ENCODE measurements around the gene SGIP1. TPM values are rescaled to one million over a fixed set of nuclear protein-coding genes. Genes with fewer than 3 reads are reported as not detected.

SGIP1 gene
- polyA plus RNA-seq, 1 donor, result 15.2 TPM

DNA sequence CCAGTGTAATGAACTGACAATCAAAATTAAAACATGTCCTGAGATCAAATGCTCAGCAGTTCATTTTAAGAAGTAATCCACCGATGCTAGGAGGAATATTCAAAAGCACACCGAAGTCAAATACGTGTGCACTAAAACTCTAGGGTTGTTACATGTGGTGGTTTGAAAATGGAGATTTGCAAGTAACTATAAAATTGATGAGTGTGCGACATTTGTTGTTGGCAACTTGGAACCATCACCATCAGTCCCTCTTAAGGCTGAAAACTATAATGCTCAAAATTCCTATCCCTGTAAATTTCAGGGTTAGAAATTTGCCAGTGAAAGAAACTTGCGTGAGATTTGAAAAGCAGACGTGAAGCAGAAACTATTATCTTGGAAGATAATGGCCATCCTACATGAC, 13.3 kb upstream of the SGIP1 start:
- WGBS (ENCODE audit: insufficient coverage, low lambda C conversion rate), result no CpG with 5 or more reads among the region's 6 CpGs
- no peak overlapping the region for H3K27ac ChIP-seq (ENCODE audit: low read length)

DNA sequence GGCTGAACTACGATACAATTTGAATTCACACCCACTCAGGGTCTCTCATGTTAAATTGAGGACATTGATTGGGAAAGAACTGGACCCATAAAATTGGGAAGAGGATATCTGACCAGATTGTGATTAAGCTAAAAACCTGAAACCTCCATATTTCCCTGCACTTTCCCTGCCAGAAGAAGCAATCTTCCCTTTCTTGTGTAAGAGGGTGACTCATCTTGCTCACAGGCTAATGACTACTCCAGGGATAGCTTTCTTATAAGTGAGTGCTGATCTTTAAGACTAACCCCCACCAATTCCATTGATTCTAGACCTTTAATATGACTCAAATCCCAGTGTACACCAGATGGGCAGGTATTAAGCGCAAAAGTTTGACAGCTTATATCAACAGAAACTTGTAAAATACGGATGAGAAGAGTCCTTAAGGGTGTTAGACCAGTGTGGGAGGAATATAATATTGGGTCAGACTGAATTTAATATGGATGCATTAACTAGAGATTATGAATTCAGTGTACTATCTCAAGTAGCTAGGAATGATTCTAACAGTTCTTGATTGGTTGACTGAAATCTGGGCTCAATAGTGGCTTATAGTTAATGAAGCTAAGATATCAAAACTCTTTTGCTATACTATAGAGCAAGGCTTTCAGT, 12.1 kb upstream of the SGIP1 start:
- no peak for DNase-seq
- H3K27me3 ChIP-seq (ENCODE audit: control insufficient read depth, insufficient read depth, low read length), result no peaks in the 10 kb centered on the region
- no peaks in the 10 kb centered on the region for H3K4me1 ChIP-seq (ENCODE audit: control insufficient read depth, insufficient read depth, low read length)
- no peaks in the 10 kb centered on the region for H3K36me3 ChIP-seq (ENCODE audit: control insufficient read depth, insufficient read depth, low read length)
- 100% methylated on average over 2 of the region's 3 CpGs for WGBS (ENCODE audit: insufficient coverage, low lambda C conversion rate)
- no peak overlapping the region for H3K4me3 ChIP-seq (ENCODE audit: low read length)
- H3K9me3 ChIP-seq (ENCODE audit: control insufficient read depth, low read depth, low read length), result no peaks in the 10 kb centered on the region
- no peak overlapping the region for H3K27ac ChIP-seq (ENCODE audit: low read length)

More for the DNA sequence above, 13.3 kb upstream of the SGIP1 start:
- Histone ChIP-seq H3K9me3 (ENCODE audit: control insufficient read depth, low read depth, low read length) (no peaks in the 10 kb centered on the region), H3K4me3 (ENCODE audit: low read length) (no peak overlapping the region), H3K27me3 (ENCODE audit: control insufficient read depth, insufficient read depth, low read length) (no peaks in the 10 kb centered on the region), H3K4me1 (ENCODE audit: control insufficient read depth, insufficient read depth, low read length) (no peaks in the 10 kb centered on the region), H3K36me3 (ENCODE audit: control insufficient read depth, insufficient read depth, low read length) (no peaks in the 10 kb centered on the region)
- DNase-seq, result no peak

DNA sequence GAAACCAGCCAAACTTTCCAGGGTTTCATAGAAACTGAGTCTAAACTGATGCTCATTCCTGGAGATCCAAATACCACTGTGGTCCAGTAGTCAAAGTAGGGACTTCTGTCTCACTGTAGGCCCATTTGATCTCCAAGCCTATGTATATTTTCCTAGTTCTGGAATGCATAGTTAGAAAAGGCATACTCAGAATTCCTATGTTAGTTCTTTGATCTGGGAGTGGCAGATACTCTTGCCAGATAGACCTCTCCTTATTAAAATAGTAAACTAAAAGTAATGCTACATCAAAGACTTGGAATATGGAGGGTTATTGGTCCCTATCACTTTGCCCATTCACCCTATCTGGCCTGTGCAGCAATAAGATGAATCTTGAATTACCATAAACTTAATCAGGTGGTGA, 10.4 kb upstream of the SGIP1 start:
- Histone ChIP-seq H3K4me1 (ENCODE audit: control insufficient read depth, insufficient read depth, low read length) (no peaks in the 10 kb centered on the region), H3K27ac (ENCODE audit: low read length) (no peak overlapping the region), H3K27me3 (ENCODE audit: control insufficient read depth, insufficient read depth, low read length) (no peaks in the 10 kb centered on the region), H3K4me3 (ENCODE audit: low read length) (no peak overlapping the region), H3K36me3 (ENCODE audit: control insufficient read depth, insufficient read depth, low read length) (no peaks in the 10 kb centered on the region), H3K9me3 (ENCODE audit: control insufficient read depth, low read depth, low read length) (no peaks in the 10 kb centered on the region)
- DNase-seq, result no peak

DNA sequence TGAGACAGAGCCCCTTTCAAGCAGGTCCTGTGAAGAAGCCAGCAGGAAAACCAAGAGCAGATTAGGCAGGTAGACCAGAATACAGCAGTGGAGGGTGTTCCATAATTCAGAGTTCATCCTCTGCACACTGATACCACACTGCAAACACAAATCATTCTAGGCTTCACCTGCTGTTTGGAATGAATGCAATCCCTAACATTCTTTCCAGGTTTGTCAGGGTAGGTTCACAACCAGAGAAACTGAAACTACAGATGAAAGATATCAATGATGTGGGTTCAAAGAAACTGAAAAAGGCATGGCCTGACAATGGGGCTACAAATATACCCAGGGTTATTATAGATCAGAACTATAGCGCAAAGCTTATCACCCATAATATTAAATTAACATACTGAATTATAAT, 8.9 kb upstream of the SGIP1 start:
- H3K9me3 ChIP-seq (ENCODE audit: control insufficient read depth, low read depth, low read length), result no peaks in the 10 kb centered on the region
- no peaks in the 10 kb centered on the region for H3K36me3 ChIP-seq (ENCODE audit: control insufficient read depth, insufficient read depth, low read length)
- H3K4me1 ChIP-seq (ENCODE audit: control insufficient read depth, insufficient read depth, low read length), result no peaks in the 10 kb centered on the region
- H3K27ac ChIP-seq (ENCODE audit: low read length), result no peak overlapping the region
- no peak overlapping the region for H3K4me3 ChIP-seq (ENCODE audit: low read length)
- H3K27me3 ChIP-seq (ENCODE audit: control insufficient read depth, insufficient read depth, low read length), result no peaks in the 10 kb centered on the region
- 100% methylated on average over 1 of the region's 1 CpG for WGBS (ENCODE audit: insufficient coverage, low lambda C conversion rate)
- no peak for DNase-seq

DNA sequence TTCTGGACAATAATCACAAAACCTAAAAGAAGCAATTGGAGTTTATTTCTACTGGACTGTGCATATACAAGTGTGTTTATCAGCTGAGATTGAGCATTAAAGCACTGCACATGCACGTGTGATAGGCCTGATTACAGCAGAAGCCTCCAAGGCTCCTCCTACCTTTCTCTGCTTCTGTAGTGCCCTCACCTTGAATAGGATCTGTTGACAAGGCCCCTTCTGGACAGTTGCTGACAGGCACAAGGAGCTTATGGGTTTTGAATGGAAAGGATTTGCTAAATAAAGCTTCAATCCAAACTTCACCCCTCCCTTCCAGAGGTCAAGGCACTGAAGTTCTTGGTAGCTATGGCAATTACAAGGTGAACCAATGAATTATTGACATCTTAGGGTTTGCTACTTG, 7.9 kb upstream of the SGIP1 start:
- no peaks in the 10 kb centered on the region for H3K36me3 ChIP-seq (ENCODE audit: control insufficient read depth, insufficient read depth, low read length)

DNA sequence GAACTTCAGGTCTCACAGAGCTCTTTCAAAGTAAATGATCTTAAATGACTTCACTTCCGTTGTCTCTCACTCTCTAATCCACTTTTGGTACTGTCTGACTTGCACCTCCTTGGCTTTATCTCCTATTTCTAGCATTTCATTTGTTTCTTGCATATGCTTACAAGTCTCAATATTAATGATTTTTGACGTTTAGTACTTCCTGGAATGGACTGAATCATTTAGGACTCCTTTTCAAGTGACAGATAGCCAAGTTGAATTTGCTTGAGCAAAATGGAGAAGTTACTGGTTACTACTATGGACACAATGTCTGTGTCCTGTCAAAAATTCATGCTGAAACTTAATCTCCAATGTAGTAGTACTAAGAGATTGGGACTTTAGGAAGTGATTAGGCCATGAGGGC, 7.0 kb upstream of the SGIP1 start:
- Histone ChIP-seq H3K36me3 (ENCODE audit: control insufficient read depth, insufficient read depth, low read length) (no peaks in the 10 kb centered on the region), H3K4me1 (ENCODE audit: control insufficient read depth, insufficient read depth, low read length) (no peaks in the 10 kb centered on the region), H3K4me3 (ENCODE audit: low read length) (no peak overlapping the region), H3K27me3 (ENCODE audit: control insufficient read depth, insufficient read depth, low read length) (peaks cover 5% of the 10 kb centered on the region), H3K9me3 (ENCODE audit: control insufficient read depth, low read depth, low read length) (no peaks in the 10 kb centered on the region), H3K27ac (ENCODE audit: low read length) (no peak overlapping the region)
- 100% methylated on average over 1 of the region's 2 CpGs for WGBS (ENCODE audit: insufficient coverage, low lambda C conversion rate)
- no peak for DNase-seq

More for the DNA sequence above, 7.9 kb upstream of the SGIP1 start:
- Histone ChIP-seq H3K9me3 (ENCODE audit: control insufficient read depth, low read depth, low read length) (no peaks in the 10 kb centered on the region), H3K4me3 (ENCODE audit: low read length) (no peak overlapping the region), H3K4me1 (ENCODE audit: control insufficient read depth, insufficient read depth, low read length) (no peaks in the 10 kb centered on the region), H3K27ac (ENCODE audit: low read length) (no peak overlapping the region), H3K27me3 (ENCODE audit: control insufficient read depth, insufficient read depth, low read length) (no peaks in the 10 kb centered on the region)
- DNase-seq, result no peak
- no CpG with 5 or more reads among the region's 1 CpG for WGBS (ENCODE audit: insufficient coverage, low lambda C conversion rate)

DNA sequence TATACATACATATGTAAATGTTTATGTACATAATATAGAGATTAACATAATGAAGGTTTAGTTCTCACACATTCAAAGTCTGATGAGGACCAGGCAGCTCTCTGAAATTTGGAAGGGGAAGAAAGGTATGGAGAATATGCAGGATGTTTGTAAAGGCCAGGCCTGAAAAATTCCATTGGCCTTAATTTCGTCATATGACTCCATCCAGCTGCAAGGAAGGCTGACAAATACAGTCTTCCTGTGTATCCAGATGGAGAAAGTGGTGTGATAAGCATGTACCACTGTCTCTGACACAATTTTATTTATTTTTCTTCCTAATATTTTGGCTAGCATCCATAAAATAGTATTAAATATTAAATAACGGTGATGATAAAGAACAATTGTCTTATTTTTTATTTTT, 6.3 kb upstream of the SGIP1 start:
- no peaks in the 10 kb centered on the region for H3K9me3 ChIP-seq (ENCODE audit: control insufficient read depth, low read depth, low read length)
- no peak for DNase-seq
- WGBS (ENCODE audit: insufficient coverage, low lambda C conversion rate), result 89% methylated on average over 1 of the region's 2 CpGs

DNA sequence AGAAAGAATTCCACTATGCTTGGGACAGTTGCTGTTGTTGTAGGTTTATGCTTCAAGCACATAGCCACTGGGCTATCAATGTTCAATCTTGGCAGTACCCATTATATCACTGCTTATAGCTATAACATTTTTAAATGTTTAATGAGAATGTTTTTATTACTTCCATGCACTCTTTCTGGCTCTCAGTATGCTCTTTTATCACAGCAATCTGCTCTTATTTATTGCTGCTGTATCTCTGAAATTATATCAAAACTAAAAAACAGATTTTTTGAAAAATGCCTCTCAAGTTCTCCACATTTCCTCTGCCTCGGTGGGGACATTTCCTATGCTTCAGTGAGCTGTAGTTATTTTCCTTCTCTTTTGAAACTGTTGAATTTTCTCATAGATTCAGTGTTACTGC, 5.4 kb upstream of the SGIP1 start:
- no CpG with 5 or more reads among the region's 1 CpG for WGBS (ENCODE audit: insufficient coverage, low lambda C conversion rate)
- no peaks in the 10 kb centered on the region for H3K36me3 ChIP-seq (ENCODE audit: control insufficient read depth, insufficient read depth, low read length)
- H3K4me3 ChIP-seq (ENCODE audit: low read length), result no peak overlapping the region
- no peak overlapping the region for H3K27ac ChIP-seq (ENCODE audit: low read length)
- no peaks in the 10 kb centered on the region for H3K9me3 ChIP-seq (ENCODE audit: control insufficient read depth, low read depth, low read length)
- no peak for DNase-seq
- peaks cover 21% of the 10 kb centered on the region for H3K27me3 ChIP-seq (ENCODE audit: control insufficient read depth, insufficient read depth, low read length)
- peaks cover 4% of the 10 kb centered on the region for H3K4me1 ChIP-seq (ENCODE audit: control insufficient read depth, insufficient read depth, low read length)

More for the DNA sequence above, 6.3 kb upstream of the SGIP1 start:
- Histone ChIP-seq H3K27me3 (ENCODE audit: control insufficient read depth, insufficient read depth, low read length) (peaks cover 12% of the 10 kb centered on the region), H3K4me3 (ENCODE audit: low read length) (no peak overlapping the region), H3K27ac (ENCODE audit: low read length) (no peak overlapping the region), H3K36me3 (ENCODE audit: control insufficient read depth, insufficient read depth, low read length) (no peaks in the 10 kb centered on the region), H3K4me1 (ENCODE audit: control insufficient read depth, insufficient read depth, low read length) (peaks cover 2% of the 10 kb centered on the region)

DNA sequence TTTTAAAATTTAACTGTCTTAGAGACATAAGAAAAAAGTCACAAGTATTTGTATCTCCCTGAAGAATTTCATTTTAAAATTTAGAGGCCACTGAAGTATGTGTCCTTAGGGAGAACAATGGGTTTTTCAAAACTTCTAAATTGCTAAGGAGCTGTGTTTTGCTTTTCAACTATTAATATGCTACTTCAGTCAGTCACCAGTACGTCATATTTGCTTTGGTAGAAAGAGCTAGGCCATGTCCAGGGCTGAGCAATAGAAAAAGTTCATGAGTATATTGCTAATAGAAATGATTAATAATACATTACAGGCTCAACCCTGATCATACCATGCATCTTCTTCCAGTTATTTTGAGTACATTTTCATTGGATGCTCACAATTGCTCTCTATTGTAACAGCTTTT, 1.7 kb upstream of the SGIP1 start:
- H3K36me3 ChIP-seq (ENCODE audit: control insufficient read depth, insufficient read depth, low read length), result no peaks in the 10 kb centered on the region
- no peak overlapping the region for H3K27ac ChIP-seq (ENCODE audit: low read length)
- peaks cover 36% of the 10 kb centered on the region for H3K27me3 ChIP-seq (ENCODE audit: control insufficient read depth, insufficient read depth, low read length)
- H3K4me3 ChIP-seq (ENCODE audit: low read length), result peak overlapping the region; percentile 36
- H3K9me3 ChIP-seq (ENCODE audit: control insufficient read depth, low read depth, low read length), result no peaks in the 10 kb centered on the region
- whole genome bisulfite sequencing (ENCODE audit: insufficient coverage, low lambda C conversion rate), result no CpG with 5 or more reads among the region's 1 CpG
- H3K4me1 ChIP-seq (ENCODE audit: control insufficient read depth, insufficient read depth, low read length), result peaks cover 4% of the 10 kb centered on the region
- no peak for DNase-seq

DNA sequence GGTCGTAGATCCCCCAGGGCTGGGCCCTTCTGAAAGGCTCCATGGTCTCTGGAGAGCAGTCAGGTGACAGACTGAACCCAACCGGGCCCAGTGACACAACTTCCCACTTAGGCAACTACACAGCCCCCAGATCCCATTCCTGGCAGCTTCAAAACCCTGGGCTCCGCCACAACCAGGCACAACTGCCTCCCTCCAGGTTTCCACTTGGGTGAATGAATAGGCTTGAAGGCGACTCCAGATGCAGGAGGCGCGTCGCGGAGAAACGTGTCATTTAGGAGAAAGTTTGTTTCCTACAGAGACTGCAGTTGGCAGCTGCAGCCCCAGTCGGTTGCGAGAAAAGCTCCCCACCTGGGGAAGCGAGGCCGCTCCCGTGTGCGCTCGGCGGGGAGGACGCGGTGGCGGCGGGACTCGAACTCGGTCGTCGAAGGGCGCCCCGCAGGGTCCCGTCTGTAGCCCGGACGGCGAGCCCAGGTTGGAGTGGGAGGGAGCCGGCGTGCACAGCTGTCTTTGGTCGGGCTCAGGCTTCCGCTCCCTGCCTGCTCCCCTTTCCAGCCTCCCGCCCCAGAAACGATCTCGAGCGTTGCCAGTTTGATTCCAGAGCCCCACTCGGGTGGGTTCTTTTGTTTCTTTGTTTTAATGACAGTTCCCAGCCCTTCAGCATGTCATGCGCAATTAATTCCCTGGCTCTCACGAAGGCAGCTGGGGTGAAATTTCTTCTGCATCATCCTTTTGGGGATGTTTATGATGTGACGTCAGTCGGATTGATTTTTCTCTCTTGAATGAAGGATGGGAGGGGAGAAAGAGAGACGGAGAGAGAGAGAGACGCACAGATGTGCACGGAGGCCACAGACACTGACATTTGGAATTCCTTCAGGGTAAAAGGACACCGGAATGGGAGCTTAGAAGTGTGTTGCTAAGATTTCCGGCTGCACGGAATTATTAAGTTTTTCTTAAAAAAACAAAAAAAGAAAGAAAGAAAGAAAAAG, 862 bp upstream of the SGIP1 start:
- Histone ChIP-seq H3K27me3 (ENCODE audit: control insufficient read depth, insufficient read depth, low read length) (peaks cover 36% of the 10 kb centered on the region), H3K9me3 (ENCODE audit: control insufficient read depth, low read depth, low read length) (no peaks in the 10 kb centered on the region), H3K4me3 (ENCODE audit: low read length) (peak overlapping the region; percentile 36), H3K27ac (ENCODE audit: low read length) (peak overlapping the region; percentile 50), H3K36me3 (ENCODE audit: control insufficient read depth, insufficient read depth, low read length) (no peaks in the 10 kb centered on the region), H3K4me1 (ENCODE audit: control insufficient read depth, insufficient read depth, low read length) (peaks cover 4% of the 10 kb centered on the region)
- peak; percentile 35 to 37 for DNase-seq
- 0% methylated on average over 9 of the region's 50 CpGs for WGBS (ENCODE audit: insufficient coverage, low lambda C conversion rate)

Data from large intestine (tissue), 3 donors.